Cardiac fibroblast (primary cell): ENCODE data around the gene GULP1.

Experiments
- DNase-seq, 2 donors: peaks; one replicate each; pipeline versions ENCODE4 v3.0.0 to v3.0.0-alpha.2; 2010; ENCODE audit warnings: low read depth in 2 of 2
- H3K4me3 ChIP-seq, 2 donors: replicated peaks in 1 of 2; 1 replicate in 1 of 2; 2 replicates in 1 of 2; pipeline ENCODE4 v1.5.1; 2011; ENCODE audit warnings: low read depth in 2 of 2, low read length in 2 of 2, mild to moderate bottlenecking in 2 of 2, moderate library complexity in 1 of 2
- CTCF ChIP-seq: IDR thresholded peaks from one replicate; pipeline ENCODE4 v1.5.1; 2011; ENCODE audit warnings: low read depth, mild to moderate bottlenecking, low read length, inconsistent platforms

The GULP1 gene

GRCh38 chr2:188314314-188315054, 22.8 kb downstream of the GULP1 start:
- DNase-seq: peak; percentile 13 to 81
- no peak overlapping the region for H3K4me3 ChIP-seq
- TF ChIP-seq CTCF: no peak

- no peak for TF ChIP-seq CTCF
These were observed 24.1 kb downstream of the GULP1 start for GRCh38 chr2:188315750-188316149.

GRCh38 chr2:188316342-188316741, 24.7 kb downstream of the GULP1 start:
- DNase-seq: no peak
- TF ChIP-seq CTCF: no peak
- no peak overlapping the region for H3K4me3 ChIP-seq

More at GRCh38 chr2:188315750-188316149, 24.1 kb downstream of the GULP1 start:
- no peak overlapping the region for H3K4me3 ChIP-seq
- peak in 1 of 2 donors; percentile 39 for DNase-seq

GRCh38 chr2:188316791-188317423, 25.2 kb downstream of the GULP1 start:
- no peak overlapping the region for H3K4me3 ChIP-seq
- TF ChIP-seq CTCF: no peak
- DNase-seq: no peak

- H3K4me3 ChIP-seq: no peak overlapping the region
- TF ChIP-seq CTCF: no peak
- DNase-seq: peak in 1 of 2 donors; percentile 45
These were observed 26.6 kb downstream of the GULP1 start for GRCh38 chr2:188318161-188318749.

- no peak for TF ChIP-seq CTCF
- no peak overlapping the region for H3K4me3 ChIP-seq
- peak in 1 of 2 donors; percentile 37 for DNase-seq
These were observed 28.2 kb downstream of the GULP1 start for GRCh38 chr2:188319838-188320237.
